Right atrium auricular region (tissue), 2 donors: ENCODE data around the gene ADGRG2. TPM values are rescaled to one million over a fixed set of nuclear protein-coding genes. Genes with fewer than 3 reads are reported as not detected.

ENCODE experiments used
- DNase-seq: peaks from one replicate; pipeline ENCODE4 v3.0.0-alpha.2; 2019; ENCODE audit warnings: low spot score
- H3K27ac ChIP-seq, 2 donors: fragments of 200-600 bp; sonication (generic); 1 replicate in 1 of 2; 2 replicates in 1 of 2; pipeline ENCODE4 v1.5.1; 2016 to 2019
- H3K27me3 ChIP-seq, 2 donors: fragments of 200-600 bp; sonication (generic); one replicate each; pipeline versions ENCODE4 v1.5.1 to v1.6.0; 2017 to 2019
- H3K36me3 ChIP-seq: fragments of 200-600 bp; sonication (generic); one replicate; pipeline ENCODE4 v1.5.1; 2016
- H3K4me1 ChIP-seq, 2 donors: fragments of 200-600 bp; sonication (generic); one replicate each; pipeline versions ENCODE4 v1.5.1 to v1.6.0; 2017 to 2019
- H3K4me3 ChIP-seq, 2 donors: fragments of 200-600 bp; sonication (generic); 1 replicate in 1 of 2; 2 replicates in 1 of 2; pipeline ENCODE4 v1.5.1; 2017 to 2019; ENCODE audit warnings: mild to moderate bottlenecking in 1 of 2, moderate library complexity in 1 of 2
- H3K9me3 ChIP-seq, 2 donors: fragments of 200-600 bp; sonication (generic); one replicate each; pipeline ENCODE4 v1.5.1; 2019
- total RNA-seq, 2 donors: library from RNA; depleted of rRNA; stranded (reverse); fragments of >200 nt; gene quantifications; one replicate each; pipeline ENCODE4 v1.1.0, GENCODE V29; 2016
- TF ChIP-seq, protein P1 (sequence below), 2 donors: fragments of 200-600 bp; sonication (generic); IDR thresholded peaks; one replicate each; pipeline ENCODE4 v1.5.1; 2019; ENCODE audit warnings: antibody characterized with exemption in 2 of 2

The ADGRG2 gene
- total RNA-seq, 2 donors from 2014 or later = 0.67 to 2.3 TPM

DNA sequence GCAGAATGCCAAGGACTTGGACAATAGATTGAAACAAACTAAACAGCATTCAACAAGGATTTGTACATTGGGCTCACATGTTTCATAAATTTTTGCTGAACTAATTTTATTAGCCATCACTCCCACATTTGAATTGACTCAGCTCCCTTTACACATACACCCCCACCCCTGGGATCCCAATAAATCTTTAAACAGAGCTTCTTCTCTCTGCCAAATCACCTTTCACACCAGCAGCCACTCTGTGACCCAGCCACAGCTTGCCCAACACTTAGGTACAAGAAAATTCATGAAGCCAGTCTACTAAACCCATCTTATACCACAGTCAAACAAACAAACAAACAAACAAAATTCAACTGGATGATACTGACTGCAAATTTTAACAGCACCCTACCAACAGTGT lies 159.9 kb downstream of the ADGRG2 start:
- H3K27ac ChIP-seq = no peak overlapping the region
- H3K4me3 ChIP-seq = no peak overlapping the region
- H3K27me3 ChIP-seq = no peaks in the 10 kb centered on the region
- peaks cover 0 to 6% of the 10 kb centered on the region in 2 donors for H3K9me3 ChIP-seq
- no peaks in the 10 kb centered on the region for H3K4me1 ChIP-seq
- no peaks in the 10 kb centered on the region for H3K36me3 ChIP-seq
- DNase-seq = no peak
- TF ChIP-seq, protein P1, sequence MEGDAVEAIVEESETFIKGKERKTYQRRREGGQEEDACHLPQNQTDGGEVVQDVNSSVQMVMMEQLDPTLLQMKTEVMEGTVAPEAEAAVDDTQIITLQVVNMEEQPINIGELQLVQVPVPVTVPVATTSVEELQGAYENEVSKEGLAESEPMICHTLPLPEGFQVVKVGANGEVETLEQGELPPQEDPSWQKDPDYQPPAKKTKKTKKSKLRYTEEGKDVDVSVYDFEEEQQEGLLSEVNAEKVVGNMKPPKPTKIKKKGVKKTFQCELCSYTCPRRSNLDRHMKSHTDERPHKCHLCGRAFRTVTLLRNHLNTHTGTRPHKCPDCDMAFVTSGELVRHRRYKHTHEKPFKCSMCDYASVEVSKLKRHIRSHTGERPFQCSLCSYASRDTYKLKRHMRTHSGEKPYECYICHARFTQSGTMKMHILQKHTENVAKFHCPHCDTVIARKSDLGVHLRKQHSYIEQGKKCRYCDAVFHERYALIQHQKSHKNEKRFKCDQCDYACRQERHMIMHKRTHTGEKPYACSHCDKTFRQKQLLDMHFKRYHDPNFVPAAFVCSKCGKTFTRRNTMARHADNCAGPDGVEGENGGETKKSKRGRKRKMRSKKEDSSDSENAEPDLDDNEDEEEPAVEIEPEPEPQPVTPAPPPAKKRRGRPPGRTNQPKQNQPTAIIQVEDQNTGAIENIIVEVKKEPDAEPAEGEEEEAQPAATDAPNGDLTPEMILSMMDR (IDR thresholded peaks at IDR 0.05) = no peak

DNA sequence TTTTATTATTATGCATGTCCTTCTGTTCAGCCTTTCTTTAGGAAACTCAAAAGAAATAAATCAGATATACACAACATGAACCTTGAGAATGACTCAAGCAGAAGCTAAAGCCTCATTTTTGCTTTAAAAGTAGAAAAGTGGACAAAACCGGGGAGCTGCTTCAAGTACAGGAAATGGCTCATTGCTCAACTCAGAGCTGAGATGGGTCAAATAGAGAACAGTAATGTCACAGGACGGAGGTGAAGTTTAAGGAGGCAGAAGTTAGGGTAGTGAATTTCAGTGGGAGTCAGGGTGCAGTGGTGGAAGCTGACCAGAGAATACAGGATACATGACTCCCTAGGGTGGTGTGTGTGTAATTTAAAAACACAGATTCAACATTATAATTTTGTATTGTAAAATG lies 160.6 kb downstream of the ADGRG2 start:
- TF ChIP-seq, protein P1 (IDR thresholded peaks at IDR 0.05) = no peak
- Histone ChIP-seq H3K9me3 (peaks cover 0 to 6% of the 10 kb centered on the region in 2 donors), H3K36me3 (no peaks in the 10 kb centered on the region), H3K4me1 (no peaks in the 10 kb centered on the region), H3K27me3 (no peaks in the 10 kb centered on the region), H3K27ac (no peak overlapping the region), H3K4me3 (no peak overlapping the region)
- DNase-seq = no peak

DNA sequence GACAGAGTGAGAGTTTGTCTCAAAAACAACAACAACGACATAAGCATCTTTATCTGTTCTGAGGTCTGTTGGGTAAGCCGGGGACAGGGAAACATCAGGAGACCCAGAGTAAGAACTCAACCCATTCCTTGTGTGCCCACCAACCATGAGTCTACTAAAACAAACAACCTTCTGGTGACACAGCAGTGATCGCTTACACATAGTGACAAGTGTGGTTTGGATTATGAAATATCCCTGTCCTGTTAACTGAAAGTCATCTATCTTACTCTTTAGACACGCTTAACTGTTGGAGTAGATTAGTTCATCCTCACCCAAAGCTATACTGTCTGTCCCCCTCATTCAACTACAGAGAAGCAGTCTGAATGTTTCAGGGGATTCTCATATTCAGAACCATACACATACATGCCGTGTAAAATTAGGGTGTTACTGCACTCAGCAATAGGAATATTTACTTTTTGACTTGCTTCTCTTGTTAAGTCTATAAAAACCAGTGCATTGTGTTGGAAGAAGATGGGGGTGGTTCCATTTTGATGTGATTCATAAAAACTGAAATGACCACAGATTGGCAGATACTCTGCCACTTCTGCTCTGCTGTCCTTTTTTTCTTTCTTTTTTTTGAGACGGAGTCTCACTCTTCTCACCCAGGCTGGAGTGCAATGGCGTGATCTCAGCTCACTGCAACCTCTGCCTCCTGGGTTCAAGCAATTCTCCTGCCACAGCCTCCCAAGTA lies 165.8 kb downstream of the ADGRG2 start:
- no peak overlapping the region for H3K27ac ChIP-seq
- H3K36me3 ChIP-seq = no peaks in the 10 kb centered on the region
- H3K27me3 ChIP-seq = no peaks in the 10 kb centered on the region
- TF ChIP-seq, protein P1 (IDR thresholded peaks at IDR 0.05) = no peak
- no peak overlapping the region for H3K4me3 ChIP-seq
- H3K4me1 ChIP-seq = no peaks in the 10 kb centered on the region
- H3K9me3 ChIP-seq = peaks cover 0 to 6% of the 10 kb centered on the region in 2 donors
- no peak for DNase-seq

DNA sequence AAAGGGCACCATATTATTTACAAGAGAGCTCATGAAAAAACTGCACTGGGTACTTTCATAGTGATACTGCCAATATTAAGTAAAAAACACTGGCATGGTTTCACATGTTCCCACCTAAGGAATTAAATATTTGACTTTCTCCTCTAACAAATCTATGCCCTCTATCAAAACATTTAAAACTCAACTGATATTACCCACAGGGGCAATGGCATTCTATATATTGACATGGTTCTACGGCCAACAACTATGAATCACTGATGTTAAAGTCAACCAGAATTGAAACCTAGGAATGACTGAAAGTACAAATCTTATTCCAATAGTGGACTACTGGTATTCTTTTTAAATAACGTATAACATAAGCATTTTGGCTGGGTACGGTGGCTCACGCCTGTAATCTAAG lies 166.6 kb downstream of the ADGRG2 start:
- Histone ChIP-seq H3K4me1 (no peaks in the 10 kb centered on the region), H3K27me3 (no peaks in the 10 kb centered on the region), H3K4me3 (no peak overlapping the region), H3K9me3 (no peaks in the 10 kb centered on the region), H3K27ac (no peak overlapping the region), H3K36me3 (no peaks in the 10 kb centered on the region)
- TF ChIP-seq, protein P1 (IDR thresholded peaks at IDR 0.05) = no peak
- no peak for DNase-seq

DNA sequence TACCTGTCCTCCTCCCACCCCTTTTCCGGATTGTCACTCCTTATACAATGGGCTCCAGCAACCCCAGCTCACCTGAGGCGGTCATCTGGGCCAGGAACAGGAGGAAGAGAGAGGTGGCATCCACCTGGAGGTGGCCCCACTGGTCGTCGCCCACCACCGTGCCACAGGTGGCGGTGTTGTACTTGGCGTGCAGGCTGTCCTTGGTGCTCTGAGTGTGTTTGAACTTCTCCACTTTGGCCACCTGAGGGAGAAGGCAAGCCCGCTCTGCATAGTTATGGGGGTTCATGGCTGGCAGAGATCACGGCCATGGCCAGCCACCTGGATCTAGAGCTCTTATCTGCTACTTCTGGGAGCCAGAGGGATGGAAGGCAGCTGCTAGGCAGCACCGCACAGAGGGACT lies 171.2 kb downstream of the ADGRG2 start:
- TF ChIP-seq, protein P1 (IDR thresholded peaks at IDR 0.05) = no peak
- Histone ChIP-seq H3K27ac (no peak overlapping the region), H3K4me1 (no peaks in the 10 kb centered on the region), H3K27me3 (no peaks in the 10 kb centered on the region), H3K4me3 (no peak overlapping the region), H3K9me3 (no peaks in the 10 kb centered on the region), H3K36me3 (no peaks in the 10 kb centered on the region)
- peak; percentile 40 for DNase-seq

DNA sequence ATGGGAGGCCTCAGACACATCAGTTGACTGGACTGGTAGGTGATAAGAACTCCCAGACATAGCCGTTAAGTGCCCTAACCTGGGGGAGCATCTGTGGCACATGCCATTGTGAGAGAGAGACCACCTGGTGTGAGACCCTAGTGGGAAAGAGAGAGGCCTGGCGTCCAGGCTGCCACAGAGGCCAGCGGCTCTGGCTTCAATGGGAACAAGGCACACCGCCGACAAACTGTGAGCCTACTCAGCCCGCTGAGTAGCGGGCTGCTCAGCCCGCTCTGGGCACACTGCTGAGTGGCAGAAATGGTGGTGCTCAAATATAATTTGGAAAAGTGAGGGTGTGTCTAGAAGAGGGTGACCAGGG lies 172.3 kb downstream of the ADGRG2 start:
- peak; percentile 26 for DNase-seq
- no peaks in the 10 kb centered on the region for H3K9me3 ChIP-seq
- H3K27me3 ChIP-seq = no peaks in the 10 kb centered on the region
- no peaks in the 10 kb centered on the region for H3K36me3 ChIP-seq
- H3K27ac ChIP-seq = no peak overlapping the region
- TF ChIP-seq, protein P1 (IDR thresholded peaks at IDR 0.05) = no peak
- no peak overlapping the region for H3K4me3 ChIP-seq
- H3K4me1 ChIP-seq = no peaks in the 10 kb centered on the region
